ENCODE measurements around the gene CFAP251. TPM values are rescaled to one million over a fixed set of nuclear protein-coding genes. Genes with fewer than 3 reads are reported as not detected.

The CFAP251 gene
- total RNA-seq, 1 experiment from 2014 or later, result 23.5 TPM

- no peak for TF ChIP-seq CTCF (IDR thresholded peaks at IDR 0.05; ENCODE audit: unreplicated experiment)
- intact Hi-C loops (cut with micrococcal nuclease), result no loop called here
- no peak for DNase-seq (ENCODE audit: unreplicated experiment)
- POLR2A ChIA-PET, result no interaction called here
- no peaks in the 10 kb centered on the region for H3K9me3 Mint-ChIP-seq (ENCODE audit: unreplicated experiment)
- H3K4me1 Mint-ChIP-seq (ENCODE audit: insufficient read depth, unreplicated experiment), result peaks cover 8% of the 10 kb centered on the region
- H3K36me3 Mint-ChIP-seq (ENCODE audit: insufficient read depth, unreplicated experiment), result peaks cover 26% of the 10 kb centered on the region
- no peak overlapping the region for H3K4me3 Mint-ChIP-seq (ENCODE audit: unreplicated experiment)
- CTCF ChIA-PET, result interaction anchor here (0.6 kb wide), 1 partner anchor 143 kb away, joined by 4 read pairs; no protein-coding TSS in a partner anchor
- H3K27ac Mint-ChIP-seq (ENCODE audit: low read depth, unreplicated experiment), result peak overlapping the region; percentile 29
- BruUV-seq (replicated peaks), result TSS peak; percentile 17
- H3K27me3 Mint-ChIP-seq (ENCODE audit: insufficient read depth, unreplicated experiment), result no peaks in the 10 kb centered on the region
These were observed 25.5 kb downstream of the CFAP251 start for GRCh38 chr12:121943926-121944325.

GRCh38 chr12:121946313-121947025 lies 28.1 kb downstream of the CFAP251 start:
- BruUV-seq (replicated peaks), result no TSS peak
- intact Hi-C loops (cut with micrococcal nuclease), result no loop called here
- H3K4me3 Mint-ChIP-seq (ENCODE audit: unreplicated experiment), result no peak overlapping the region
- H3K27ac Mint-ChIP-seq (ENCODE audit: low read depth, unreplicated experiment), result no peak overlapping the region
- ChIA-PET CTCF (no interaction called here), POLR2A (interaction anchor here (0.8 to 1.5 kb wide), 4 partner anchors 10 to 55 kb away, joined by 3 to 4 read pairs (median 3); no protein-coding TSS in a partner anchor)
- H3K36me3 Mint-ChIP-seq (ENCODE audit: insufficient read depth, unreplicated experiment), result peaks cover 18% of the 10 kb centered on the region
- peaks cover 17% of the 10 kb centered on the region for H3K4me1 Mint-ChIP-seq (ENCODE audit: insufficient read depth, unreplicated experiment)
- H3K27me3 Mint-ChIP-seq (ENCODE audit: insufficient read depth, unreplicated experiment), result no peaks in the 10 kb centered on the region
- H3K9me3 Mint-ChIP-seq (ENCODE audit: unreplicated experiment), result no peaks in the 10 kb centered on the region
- TF ChIP-seq CTCF (IDR thresholded peaks at IDR 0.05; ENCODE audit: unreplicated experiment), result no peak
- no peak for DNase-seq (ENCODE audit: unreplicated experiment)

GRCh38 chr12:121947981-121948380 lies 29.6 kb downstream of the CFAP251 start:
- no peak for DNase-seq (ENCODE audit: unreplicated experiment)
- Mint-ChIP-seq H3K27ac (ENCODE audit: low read depth, unreplicated experiment) (no peak overlapping the region), H3K36me3 (ENCODE audit: insufficient read depth, unreplicated experiment) (peaks cover 15% of the 10 kb centered on the region), H3K4me3 (ENCODE audit: unreplicated experiment) (no peak overlapping the region), H3K27me3 (ENCODE audit: insufficient read depth, unreplicated experiment) (no peaks in the 10 kb centered on the region), H3K9me3 (ENCODE audit: unreplicated experiment) (no peaks in the 10 kb centered on the region), H3K4me1 (ENCODE audit: insufficient read depth, unreplicated experiment) (peaks cover 9% of the 10 kb centered on the region)
- no TSS peak for BruUV-seq (replicated peaks)
- no peak for TF ChIP-seq CTCF (IDR thresholded peaks at IDR 0.05; ENCODE audit: unreplicated experiment)
- intact Hi-C loops (cut with micrococcal nuclease), result no loop called here
- ChIA-PET POLR2A (interaction anchor here (1.5 kb wide), 1 partner anchor 9 kb away, joined by 6 read pairs; no protein-coding TSS in a partner anchor), CTCF (interaction anchor here (0.6 kb wide), 2 partner anchors 43 to 95 kb away, joined by 3 read pairs; no protein-coding TSS in a partner anchor)

GRCh38 chr12:121949648-121950397 lies 31.4 kb downstream of the CFAP251 start:
- intact Hi-C loops (cut with micrococcal nuclease), result loop anchor here (5.0 kb wide), 1 partner anchor 72 kb away; the partner anchor contains the start of gene BCL7A
- ChIA-PET POLR2A (interaction anchor here (0.7 to 2.6 kb wide), 11 partner anchors 8 to 158 kb away, joined by 3 to 18 read pairs (median 4); partner anchors contain the start of gene PSMD9), CTCF (interaction anchor here (0.6 kb wide), 2 partner anchors 155 to 249 kb away, joined by 3 read pairs; no protein-coding TSS in a partner anchor)
- H3K4me3 Mint-ChIP-seq (ENCODE audit: unreplicated experiment), result peak overlapping the region; percentile 60
- no peaks in the 10 kb centered on the region for H3K9me3 Mint-ChIP-seq (ENCODE audit: unreplicated experiment)
- no peak for TF ChIP-seq CTCF (IDR thresholded peaks at IDR 0.05; ENCODE audit: unreplicated experiment)
- TSS peak; percentile 72 for BruUV-seq (replicated peaks)
- peak overlapping the region; percentile 95 for H3K27ac Mint-ChIP-seq (ENCODE audit: low read depth, unreplicated experiment)
- DNase-seq (ENCODE audit: unreplicated experiment), result peak; percentile 82
- H3K36me3 Mint-ChIP-seq (ENCODE audit: insufficient read depth, unreplicated experiment), result peaks cover 5% of the 10 kb centered on the region
- H3K27me3 Mint-ChIP-seq (ENCODE audit: insufficient read depth, unreplicated experiment), result no peaks in the 10 kb centered on the region
- H3K4me1 Mint-ChIP-seq (ENCODE audit: insufficient read depth, unreplicated experiment), result peaks cover 9% of the 10 kb centered on the region
